Fibroblast of skin of scalp (primary cell): ENCODE data around the gene TMCO1.
"Not testable (repeated sequence)": the region's sequence is repeated elsewhere in the genome, so short reads cannot be mapped to it uniquely, and the experiment has no call there.

ENCODE experiments used
- DNase-seq: peaks from one replicate; pipeline ENCODE4 v3.0.0-alpha.2; 2013

TMCO1 gene

GRCh38 chr1:165744913-165745312, 23.8 kb downstream of the TMCO1 start:
- not testable (repeated sequence) for DNase-seq

GRCh38 chr1:165742194-165742593, 26.5 kb downstream of the TMCO1 start:
- no peak for DNase-seq

GRCh38 chr1:165738794-165739193, 29.9 kb downstream of the TMCO1 start:
- DNase-seq = no peak

GRCh38 chr1:165737196-165737595, 31.5 kb downstream of the TMCO1 start:
- DNase-seq = peak; percentile 37

- no peak for DNase-seq
Observed at GRCh38 chr1:165734906-165735305, 33.8 kb downstream of the TMCO1 start.

GRCh38 chr1:165726841-165727240, 41.8 kb downstream of the TMCO1 start:
- DNase-seq = no peak

GRCh38 chr1:165726169-165726568, 42.5 kb downstream of the TMCO1 start:
- DNase-seq = no peak

- DNase-seq = peak; percentile 70
Observed at GRCh38 chr1:165717918-165718515, 50.7 kb downstream of the TMCO1 start.

- not testable (repeated sequence) for DNase-seq
Observed at GRCh38 chr1:165716265-165717051, 52.2 kb downstream of the TMCO1 start.

GRCh38 chr1:165712764-165713163, 55.9 kb downstream of the TMCO1 start:
- no peak for DNase-seq

GRCh38 chr1:165707984-165708706, 60.5 kb downstream of the TMCO1 start:
- no peak for DNase-seq

- no peak for DNase-seq
Observed at GRCh38 chr1:165703648-165704047, 65.0 kb downstream of the TMCO1 start.

GRCh38 chr1:165701922-165702321, 66.7 kb downstream of the TMCO1 start:
- not testable (repeated sequence) for DNase-seq

GRCh38 chr1:165699577-165699976, 69.1 kb downstream of the TMCO1 start:
- no peak for DNase-seq

- no peak for DNase-seq
Observed at GRCh38 chr1:165698761-165699052, 70.0 kb downstream of the TMCO1 start.

GRCh38 chr1:165697881-165698760, 70.5 kb downstream of the TMCO1 start, which contains the start of gene ALDH9A1:
Gene ALDH9A1, minus strand, starts transcription at chr1:165698562. Its CDS starts 4 bp downstream, at chr1:165698558.
- DNase-seq = peak; percentile 89

GRCh38 chr1:165697491-165697880, 71.2 kb downstream of the TMCO1 start:
- peak; percentile 1 for DNase-seq

- DNase-seq = peak; percentile 85
Observed at GRCh38 chr1:165696625-165697100, 72.0 kb downstream of the TMCO1 start.

- no peak for DNase-seq
Observed at GRCh38 chr1:165695031-165695430, 73.6 kb downstream of the TMCO1 start.

- no peak for DNase-seq
Observed at GRCh38 chr1:165688046-165688445, 80.6 kb downstream of the TMCO1 start.

GRCh38 chr1:165686971-165687433, 81.7 kb downstream of the TMCO1 start:
- no peak for DNase-seq
